CD4-positive, alpha-beta T cell (primary cell): ENCODE results near the gene SLC26A5. TPM values are rescaled to one million over a fixed set of nuclear protein-coding genes. Genes with fewer than 3 reads are reported as not detected.

Source experiments
- ATAC-seq: fragments of 200-7000 bp; cut with Tn5 transposase; one replicate; pipeline ENCODE4 v1.10.0; 2022; ENCODE audit warnings: mild to moderate bottlenecking; ENCODE audit not compliant: poor library complexity
- CTCF ChIA-PET: fragments of 350-600 bp; sonication (Branson Sonifier 250); formaldehyde crosslinking; loops from one replicate; lab custom pipeline; 2021; ENCODE audit warnings: antibody characterized with exemption, inconsistent platforms; lab: Charles Lee
- POLR2A ChIA-PET: fragments of 350-600 bp; sonication (Branson Sonifier 250); formaldehyde crosslinking; loops from one replicate; lab custom pipeline; 2021; ENCODE audit warnings: antibody characterized with exemption, inconsistent platforms; lab: Charles Lee
- DNase-seq, 14 experiments: peaks; one replicate each; pipeline ENCODE4 v3.0.0-alpha.2; 2013 to 2020; ENCODE audit warnings: mixed read lengths in 2 of 14
- H3K27ac ChIP-seq, 2 donors: one replicate each; pipeline versions ENCODE4 v1.5.1 to v1.7.0; 2013; ENCODE audit warnings: low read length in 2 of 2, low read depth in 1 of 2, mild to moderate bottlenecking in 1 of 2
- H3K27me3 ChIP-seq, 2 experiments: 1 replicate in 1 of 2; 2 replicates in 1 of 2; pipeline versions ENCODE4 v1.6.1 to v1.7.0; 2013; ENCODE audit warnings: low read length in 2 of 2, control low read depth in 1 of 2, mild to moderate bottlenecking in 1 of 2, moderate library complexity in 1 of 2; ENCODE audit not compliant: insufficient read depth in 2 of 2, control insufficient read depth in 1 of 2
- H3K36me3 ChIP-seq: one replicate; pipeline ENCODE4 v1.6.1; 2013; ENCODE audit warnings: low read length, control low read depth; ENCODE audit not compliant: insufficient read depth
- H3K4me1 ChIP-seq: one replicate; pipeline ENCODE4 v1.6.1; 2013; ENCODE audit warnings: low read length, control low read depth; ENCODE audit not compliant: insufficient read depth
- H3K4me3 ChIP-seq: one replicate; pipeline ENCODE4 v1.5.1; 2013; ENCODE audit warnings: mild to moderate bottlenecking, low read length, moderate library complexity
- H3K9me3 ChIP-seq, 2 experiments: 1 replicate in 1 of 2; 2 replicates in 1 of 2; pipeline versions ENCODE4 v1.6.1 to v1.7.0; 2013; ENCODE audit warnings: low read length in 2 of 2, mild to moderate bottlenecking in 2 of 2, control low read depth in 1 of 2, moderate library complexity in 1 of 2; ENCODE audit not compliant: control insufficient read depth in 1 of 2, insufficient read depth in 1 of 2
- H3K27ac Mint-ChIP-seq: one replicate; pipeline ENCODE4 v1.8.0; 2020; ENCODE audit warnings: mixed read lengths
- H3K27me3 Mint-ChIP-seq: one replicate; pipeline ENCODE4 v1.8.0; 2021; ENCODE audit warnings: mixed read lengths
- H3K36me3 Mint-ChIP-seq: one replicate; pipeline ENCODE4 v1.8.0; 2021; ENCODE audit warnings: low read depth, mixed read lengths
- H3K4me1 Mint-ChIP-seq: one replicate; pipeline ENCODE4 v1.8.0; 2021; ENCODE audit warnings: low read depth, mixed read lengths
- H3K4me3 Mint-ChIP-seq: one replicate; pipeline ENCODE4 v1.8.0; 2020; ENCODE audit warnings: mild to moderate bottlenecking, mixed read lengths
- H3K9me3 Mint-ChIP-seq: one replicate; pipeline ENCODE4 v1.8.0; 2020; ENCODE audit warnings: mixed read lengths
- CTCF ChIP-seq: fragments of 200-600 bp; IDR thresholded peaks from one replicate; pipeline ENCODE4 v1.8.0; 2022; ENCODE audit warnings: antibody characterized with exemption, mild to moderate bottlenecking
- intact Hi-C, 2 experiments: fragments of 100-400 bp; cut with DNase I in 1 of 2; cut with micrococcal nuclease in 1 of 2; formaldehyde crosslinking; loops; one replicate each; pipeline versions ENCODE4 v1.15.1 to v1.9.0; 2023 to 2025; cut with DNase I, micrococcal nuclease
- total RNA-seq, 174 experiments: library from RNA in 2 of 174; stranded (reverse) in 2 of 174; gene quantifications; one replicate each; pipeline ENCODE4 v1.2.3 and lab custom pipeline; 2021 to 2026

The SLC26A5 gene
- total RNA-seq, 2 experiments from 2014 or later, result not detected

GRCh38 chr7:103343758-103344452, 102.1 kb downstream of the SLC26A5 start:
- Histone ChIP-seq H3K4me1 (peaks cover 23% of the 10 kb centered on the region), H3K36me3 (peaks cover 24% of the 10 kb centered on the region), H3K9me3 (no peaks in the 10 kb centered on the region), H3K4me3 (peak overlapping the region; percentile 94), H3K27me3 (no peaks in the 10 kb centered on the region), H3K27ac (peak overlapping the region; percentile 73 to 82)
- ChIA-PET CTCF (no interaction called here), POLR2A (interaction anchor here (0.6 to 1.5 kb wide), 4 partner anchors 10 to 46 kb away, joined by 3 to 6 read pairs (median 3); partner anchors contain the start of gene PMPCB)
- intact Hi-C loops, result loop anchor here in 1 of 2 experiments (2.0 to 5.0 kb wide), 4 partner anchors 45 to 863 kb away; partner anchors contain the start of genes ARMC10, NAPEPLD and ORC5
- H3K4me3 Mint-ChIP-seq, result peak overlapping the region; percentile 97
- TF ChIP-seq CTCF, result no peak
- peaks cover 75% of the 10 kb centered on the region for H3K4me1 Mint-ChIP-seq
- peak overlapping the region; percentile 85 for H3K27ac Mint-ChIP-seq
- DNase-seq, result peak in 10 of 14 experiments; percentile 3 to 64 (median 20)
- peaks cover 56% of the 10 kb centered on the region for H3K36me3 Mint-ChIP-seq
- H3K9me3 Mint-ChIP-seq, result no peaks in the 10 kb centered on the region
- ATAC-seq, result peak; percentile 28
- no peaks in the 10 kb centered on the region for H3K27me3 Mint-ChIP-seq

DNA sequence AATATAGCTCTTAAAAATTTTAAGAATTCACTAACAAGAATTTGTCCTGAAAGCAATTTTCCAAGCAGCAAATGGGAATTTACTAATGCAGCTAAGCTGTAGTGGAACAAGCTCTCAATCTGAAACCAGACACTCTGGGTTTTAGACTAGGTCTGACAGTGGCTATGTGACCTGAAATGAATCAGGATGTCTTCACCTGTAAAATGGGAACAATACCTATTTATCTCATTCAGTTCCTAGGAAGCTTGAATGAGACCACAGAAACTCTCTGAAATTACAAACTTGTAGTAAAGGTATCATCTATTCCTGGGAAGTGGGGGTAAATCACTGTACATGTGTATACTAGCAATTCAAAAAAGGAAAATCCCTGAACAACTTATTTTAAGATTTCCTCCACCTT, 102.7 kb downstream of the SLC26A5 start:
- peak overlapping the region; percentile 97 for H3K4me3 Mint-ChIP-seq
- no peak for DNase-seq
- ChIA-PET CTCF (no interaction called here), POLR2A (interaction anchor here (1.5 kb wide), 1 partner anchor 46 kb away, joined by 6 read pairs; the partner anchor contains the start of gene PMPCB)
- no peaks in the 10 kb centered on the region for H3K27me3 ChIP-seq
- H3K9me3 ChIP-seq, result no peaks in the 10 kb centered on the region
- H3K4me1 ChIP-seq, result peaks cover 20% of the 10 kb centered on the region
- peaks cover 25% of the 10 kb centered on the region for H3K36me3 ChIP-seq
- no peaks in the 10 kb centered on the region for H3K9me3 Mint-ChIP-seq
- H3K27me3 Mint-ChIP-seq, result no peaks in the 10 kb centered on the region
- H3K4me3 ChIP-seq, result peak overlapping the region; percentile 94
- TF ChIP-seq CTCF, result no peak
- H3K27ac ChIP-seq, result peak overlapping the region in 1 of 2 donors; percentile 82
- ATAC-seq, result no peak
- peaks cover 58% of the 10 kb centered on the region for H3K36me3 Mint-ChIP-seq
- H3K4me1 Mint-ChIP-seq, result peaks cover 69% of the 10 kb centered on the region
- intact Hi-C loops, result loop anchor here in 1 of 2 experiments (2.0 to 5.0 kb wide), 4 partner anchors 45 to 864 kb away; partner anchors contain the start of genes ARMC10, NAPEPLD and ORC5
- peak overlapping the region; percentile 85 for H3K27ac Mint-ChIP-seq

DNA sequence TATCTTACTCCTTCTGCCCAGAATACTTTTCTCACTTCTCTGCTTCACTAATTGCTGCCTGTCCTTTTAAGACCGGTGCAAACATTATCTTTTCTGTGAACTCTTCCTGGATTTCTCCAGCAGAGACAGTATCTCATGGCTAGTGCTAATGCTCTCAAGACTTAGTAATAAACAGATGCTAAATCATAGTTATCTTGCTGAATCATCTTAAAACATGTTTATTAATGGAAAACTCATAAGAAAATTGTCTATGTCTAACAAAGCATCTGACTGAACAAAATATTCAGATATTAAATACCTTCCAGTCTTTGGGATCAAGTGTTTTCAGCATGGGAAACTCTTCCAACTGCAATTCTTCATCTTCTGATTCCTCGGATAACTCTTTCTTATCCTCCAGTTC, 104.5 kb downstream of the SLC26A5 start:
- H3K4me3 ChIP-seq, result no peak overlapping the region
- intact Hi-C loops, result loop anchor here in 1 of 2 experiments (5.0 kb wide), 3 partner anchors 194 to 866 kb away; partner anchors contain the start of genes ARMC10, NAPEPLD and ORC5
- no peak for TF ChIP-seq CTCF

More for the DNA sequence above, 104.5 kb downstream of the SLC26A5 start:
- Histone ChIP-seq H3K27me3 (no peaks in the 10 kb centered on the region), H3K36me3 (peaks cover 40% of the 10 kb centered on the region), H3K27ac (no peak overlapping the region), H3K4me1 (peaks cover 13% of the 10 kb centered on the region), H3K9me3 (no peaks in the 10 kb centered on the region)
- Mint-ChIP-seq H3K4me1 (peaks cover 56% of the 10 kb centered on the region), H3K27ac (peak overlapping the region; percentile 5), H3K36me3 (peaks cover 64% of the 10 kb centered on the region), H3K4me3 (peak overlapping the region; percentile 7), H3K27me3 (no peaks in the 10 kb centered on the region), H3K9me3 (no peaks in the 10 kb centered on the region)
- DNase-seq (no peak), ATAC-seq (no peak)
- ChIA-PET CTCF (no interaction called here), POLR2A (no interaction called here)
